Panc1 (cell line): Measurements from ENCODE around the gene TTLL12. TPM values are rescaled to one million over a fixed set of nuclear protein-coding genes. Genes with fewer than 3 reads are reported as not detected.

Experiments used
- ATAC-seq: fragments of 200-7000 bp; cut with Tn5 transposase; 2 replicates; pipeline ENCODE4 v1.9.1; 2020; ENCODE audit warnings: mild to moderate bottlenecking, moderate library complexity
- BruUV-seq: library from RNA; stranded (reverse); fragments of 400-500 nt; replicated peaks from 2 replicates; lab custom pipeline; 2021; lab: Mats Ljungman, UMichigan
- CTCF ChIA-PET: fragments of 300-600 bp; sonication (Branson Sonifier 250); formaldehyde crosslinking; loops from one replicate; lab custom pipeline; 2022; ENCODE audit warnings: antibody characterized with exemption; lab: Charles Lee
- POLR2A ChIA-PET: fragments of 300-600 bp; sonication (Branson Sonifier 250); formaldehyde crosslinking; loops from one replicate; lab custom pipeline; 2022; ENCODE audit warnings: antibody characterized with exemption; lab: Charles Lee
- DNase-seq: peaks from one replicate; pipeline ENCODE4 v3.0.0-alpha.2; 2010; ENCODE audit warnings: low read depth, low spot score
- H3K27ac ChIP-seq: 2 replicates; pipeline ENCODE4 v1.5.1; 2011; ENCODE audit warnings: mild to moderate bottlenecking, low read length, inconsistent platforms
- H3K27me3 ChIP-seq: fragments of 200-500 bp; sonication (Bioruptor generic); 2 replicates; pipeline ENCODE4 v1.6.0; 2014; ENCODE audit warnings: low read length, inconsistent platforms; ENCODE audit not compliant: control insufficient read depth, insufficient read depth
- H3K36me3 ChIP-seq: fragments of 200-500 bp; sonication (Bioruptor generic); 2 replicates; pipeline ENCODE4 v1.5.1; 2014; ENCODE audit warnings: inconsistent platforms, mild to moderate bottlenecking, low read length, moderate library complexity; ENCODE audit not compliant: control insufficient read depth, insufficient read depth
- H3K4me1 ChIP-seq: 2 replicates; pipeline ENCODE4 v1.5.1; 2011; ENCODE audit warnings: inconsistent platforms, mild to moderate bottlenecking, low read length, moderate library complexity; ENCODE audit not compliant: control insufficient read depth, insufficient read depth
- H3K4me3 ChIP-seq, 2 experiments: 2 replicates each; pipeline ENCODE4 v1.5.1; 2011 to 2012; ENCODE audit warnings: low read depth in 2 of 2, low read length in 2 of 2, mild to moderate bottlenecking in 2 of 2, inconsistent platforms in 1 of 2, moderate library complexity in 1 of 2
- H3K9me3 ChIP-seq: fragments of 200-500 bp; sonication (Bioruptor generic); 2 replicates; pipeline ENCODE4 v1.5.1; 2014; ENCODE audit warnings: low read depth, mild to moderate bottlenecking, inconsistent platforms, low read length, moderate library complexity; ENCODE audit not compliant: control insufficient read depth, insufficient read depth
- CTCF ChIP-seq: fragments of 450-650 bp; IDR thresholded peaks from 2 replicates; pipeline ENCODE4 v1.5.1; 2017; ENCODE audit warnings: mild to moderate bottlenecking
- POLR2AphosphoS5 ChIP-seq: IDR thresholded peaks from 2 replicates; pipeline ENCODE4 v1.6.1; 2012; ENCODE audit warnings: mild to moderate bottlenecking, low read depth, low read length, moderate library complexity
- REST ChIP-seq, 2 experiments: IDR thresholded peaks; 2 replicates each; pipeline ENCODE4 v1.6.1; 2011 to 2012; ENCODE audit warnings: low read depth in 2 of 2, control low read depth in 1 of 2, low read length in 1 of 2, mild to moderate bottlenecking in 1 of 2, moderate library complexity in 1 of 2; ENCODE audit not compliant: insufficient read depth in 1 of 2
- SIN3A ChIP-seq: IDR thresholded peaks from 2 replicates; pipeline ENCODE4 v1.6.1; 2012; ENCODE audit warnings: low read depth, mild to moderate bottlenecking, low read length, moderate library complexity, borderline replicate concordance; ENCODE audit not compliant: insufficient read depth
- TCF7L2 ChIP-seq: IDR thresholded peaks from 2 replicates; pipeline ENCODE4 v1.6.1; 2011; ENCODE audit warnings: mild to moderate bottlenecking, low read depth, low read length, inconsistent platforms
- in situ Hi-C: cut with HindIII; loops from 2 replicates; pipeline ENCODE4 v1.10.0; 2016; ENCODE audit warnings: low sequenced_read_pairs, low pct_unique_long_range_greater_than_20kb
- intact Hi-C: fragments of 100-400 bp; cut with micrococcal nuclease; formaldehyde crosslinking; loops from one replicate; pipeline ENCODE4 v1.10.0; 2022; ENCODE audit not compliant: unreplicated experiment
- total RNA-seq: library from RNA; stranded (reverse); gene quantifications from one replicate; pipeline ENCODE4 v1.2.1, GENCODE V29; 2021; ENCODE audit not compliant: unreplicated experiment

The TTLL12 gene
- total RNA-seq, 1 experiment from 2014 or later, result 26.3 TPM

GRCh38 chr22:43136255-43136654 lies 50.7 kb downstream of the TTLL12 start:
- POLR2A ChIA-PET, result no interaction called here
- intact Hi-C loops (no loop called here), in situ Hi-C loops (no loop called here)
- Histone ChIP-seq H3K27ac (no peak overlapping the region), H3K4me3 (no peak overlapping the region), H3K36me3 (no peaks in the 10 kb centered on the region; the same call in 1 of the 2 replicates), H3K9me3 (no peaks in the 10 kb centered on the region), H3K27me3 (no peaks in the 10 kb centered on the region), H3K4me1 (no peaks in the 10 kb centered on the region)
- DNase-seq (no peak), ATAC-seq (peak; percentile 84; the same call in 1 of the 2 replicates)
- BruUV-seq, result no TSS peak
- CTCF ChIA-PET, result interaction anchor here (0.5 kb wide), 1 partner anchor 60 kb away, joined by 3 read pairs; no protein-coding TSS in a partner anchor
- no peak for TF ChIP-seq SIN3A
- TF ChIP-seq CTCF, result peak; percentile 83
- TF ChIP-seq REST (IDR thresholded peaks at IDR 0.05; ENCODE audit: insufficient read depth in 1 of 2, low read depth in 2 of 2, low read length in 1 of 2), result no peak
- no peak for TF ChIP-seq TCF7L2
- no peak for TF ChIP-seq POLR2AphosphoS5

GRCh38 chr22:43135565-43135964 lies 51.4 kb downstream of the TTLL12 start:
- intact Hi-C loops, result no loop called here
- Histone ChIP-seq H3K9me3 (no peaks in the 10 kb centered on the region), H3K27ac (no peak overlapping the region), H3K4me1 (no peaks in the 10 kb centered on the region), H3K4me3 (no peak overlapping the region), H3K36me3 (no peaks in the 10 kb centered on the region; the same call in 1 of the 2 replicates), H3K27me3 (no peaks in the 10 kb centered on the region)
- ATAC-seq, result no peak
- in situ Hi-C loops, result no loop called here
- TF ChIP-seq TCF7L2, result no peak
- TF ChIP-seq CTCF, result no peak
- no peak for TF ChIP-seq REST (IDR thresholded peaks at IDR 0.05; ENCODE audit: insufficient read depth in 1 of 2, low read depth in 2 of 2, low read length in 1 of 2)
- TF ChIP-seq SIN3A, result no peak
- no peak for TF ChIP-seq POLR2AphosphoS5
- no peak for DNase-seq
- POLR2A ChIA-PET, result no interaction called here
- CTCF ChIA-PET, result interaction anchor here (0.5 kb wide), 1 partner anchor 61 kb away, joined by 3 read pairs; no protein-coding TSS in a partner anchor
- BruUV-seq, result no TSS peak
